ENCODE results near the gene HPD.
A peak's percentile ranks its signal among the peaks of the same experiment; 100 is the strongest.
"Not testable (repeated sequence)": the region's sequence is repeated elsewhere in the genome, so short reads cannot be mapped to it uniquely, and the experiment has no call there.

The HPD gene

GRCh38 chr12:121797937-121798786 lies 60.5 kb downstream of the HPD start:
- TF ChIP-seq GATA1 (IDR thresholded peaks at IDR 0.05; ENCODE audit: low read depth, low read length), result no peak
- peak; percentile 26 for TF ChIP-seq POLR2A (IDR thresholded peaks at IDR 0.05; ENCODE audit: low read length)
- peak; percentile 54 to 56 for DNase-seq

DNA sequence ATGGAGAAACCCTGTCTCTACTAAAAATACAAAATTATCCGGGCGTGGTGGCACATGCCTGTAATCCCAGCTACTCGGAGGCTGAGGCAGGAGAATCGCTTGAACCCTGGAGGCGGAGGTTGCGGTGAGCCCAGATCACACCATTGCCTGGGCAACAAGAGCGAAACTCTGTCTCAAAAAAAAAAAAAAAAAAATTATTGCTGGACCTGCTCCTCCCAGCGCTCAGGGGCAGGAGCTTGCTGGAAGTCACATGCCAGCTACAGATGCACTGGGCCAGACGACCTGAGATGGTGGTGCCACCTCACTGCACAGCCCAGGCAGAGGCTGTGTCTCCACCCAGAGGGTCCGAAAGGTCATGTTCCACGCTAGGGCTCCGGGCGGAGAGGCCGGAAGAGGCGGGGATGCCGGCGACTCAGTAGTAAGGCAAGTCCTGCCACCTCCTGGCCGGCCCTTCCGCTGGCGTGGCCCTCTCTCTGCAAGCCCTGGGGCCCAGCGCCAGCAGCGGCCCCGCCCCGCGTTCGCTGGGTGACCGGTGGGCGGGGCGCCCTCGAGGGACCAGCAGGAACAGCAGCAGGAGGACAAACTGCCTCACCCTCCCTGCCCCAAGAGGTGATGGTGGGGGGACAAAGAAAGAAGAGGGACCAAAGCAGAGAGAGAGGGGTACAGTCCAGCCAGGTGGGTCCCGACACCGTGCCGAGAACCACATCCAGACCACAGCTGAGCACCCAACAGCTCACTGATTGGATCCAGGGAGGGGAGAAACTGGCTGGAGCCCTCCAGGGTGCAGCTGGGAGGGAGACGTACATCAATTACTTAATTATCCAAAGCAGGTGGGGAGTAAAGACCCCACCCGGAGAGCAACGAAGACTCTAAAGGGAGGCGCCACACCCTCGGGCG lies 61.6 kb downstream of the HPD start:
- TF ChIP-seq POLR2A (IDR thresholded peaks at IDR 0.05; ENCODE audit: low read length), result no peak
- peak; percentile 80 to 82 for DNase-seq

GRCh38 chr12:121795034-121795968 lies 63.4 kb downstream of the HPD start:
- peak; percentile 87 to 94 for DNase-seq
- peak; percentile 37 for TF ChIP-seq POLR2A (IDR thresholded peaks at IDR 0.05; ENCODE audit: low read length)
- TF ChIP-seq GATA1 (IDR thresholded peaks at IDR 0.05; ENCODE audit: low read depth, low read length), result no peak

DNA sequence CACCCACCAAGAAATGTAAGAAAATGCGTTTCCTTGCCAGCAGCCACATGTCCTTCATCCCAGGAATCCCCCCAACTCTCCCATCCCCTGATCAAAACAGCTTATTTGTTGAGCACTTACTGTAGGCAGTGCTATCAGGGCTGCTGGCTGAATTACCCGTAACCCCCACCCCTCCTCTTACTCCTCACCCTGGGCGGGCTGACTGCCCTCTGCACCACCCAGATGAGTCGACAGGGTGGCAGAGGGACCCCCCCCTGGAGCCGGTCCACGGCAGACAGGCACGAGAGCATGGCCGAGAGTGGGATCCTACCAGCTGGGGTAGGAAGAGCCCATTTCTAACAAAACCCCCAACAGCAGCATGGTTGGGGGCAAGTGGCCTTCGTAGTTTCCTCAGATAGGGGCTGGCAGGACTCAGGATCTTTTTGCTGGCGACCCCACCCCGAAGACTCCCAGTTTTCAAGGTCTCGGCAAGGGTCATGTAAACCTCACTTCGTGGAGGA lies 64.1 kb downstream of the HPD start:
- TF ChIP-seq GATA1 (IDR thresholded peaks at IDR 0.05; ENCODE audit: low read depth, low read length) (no peak), POLR2A (IDR thresholded peaks at IDR 0.05; ENCODE audit: low read length) (peak; percentile 52)
- no peak for DNase-seq

DNA sequence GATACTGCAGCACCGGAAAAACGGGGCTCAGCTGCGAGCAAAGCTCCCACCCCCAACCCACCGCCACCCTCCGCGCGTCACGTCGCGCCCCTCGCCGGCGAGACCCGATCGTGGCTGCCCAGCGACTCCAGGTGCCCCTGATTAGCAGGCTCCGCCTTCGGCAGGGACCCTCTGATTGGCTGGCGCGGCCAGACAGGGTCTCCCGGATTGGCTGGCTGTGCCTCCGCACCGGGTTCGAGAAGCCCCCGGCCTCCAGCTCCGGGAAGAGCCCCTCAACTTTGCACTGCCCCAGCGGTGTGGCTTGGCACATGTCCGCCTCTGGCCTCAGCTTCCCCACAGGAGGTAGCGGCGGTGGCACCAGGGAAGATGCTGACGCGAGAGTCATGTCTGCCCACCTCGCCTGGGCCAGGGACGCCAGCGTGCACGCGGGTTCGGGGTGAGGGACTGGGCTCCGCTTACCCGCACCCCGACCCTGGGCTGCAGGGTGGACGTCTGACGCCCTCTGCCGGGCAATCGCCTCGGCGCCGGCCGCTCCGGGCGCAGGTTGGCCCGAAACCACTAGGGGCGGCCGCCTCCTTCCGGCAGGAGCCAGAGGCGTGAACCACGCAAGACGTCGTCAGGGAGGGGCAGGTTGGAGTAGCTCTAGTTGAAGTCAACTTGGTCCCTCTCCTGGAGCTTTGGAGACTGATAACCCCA lies 64.7 kb downstream of the HPD start:
- peak; percentile 96 to 98 for DNase-seq
- TF ChIP-seq POLR2A (IDR thresholded peaks at IDR 0.05; ENCODE audit: low read length) (no peak), GATA1 (IDR thresholded peaks at IDR 0.05; ENCODE audit: low read depth, low read length) (no peak)

DNA sequence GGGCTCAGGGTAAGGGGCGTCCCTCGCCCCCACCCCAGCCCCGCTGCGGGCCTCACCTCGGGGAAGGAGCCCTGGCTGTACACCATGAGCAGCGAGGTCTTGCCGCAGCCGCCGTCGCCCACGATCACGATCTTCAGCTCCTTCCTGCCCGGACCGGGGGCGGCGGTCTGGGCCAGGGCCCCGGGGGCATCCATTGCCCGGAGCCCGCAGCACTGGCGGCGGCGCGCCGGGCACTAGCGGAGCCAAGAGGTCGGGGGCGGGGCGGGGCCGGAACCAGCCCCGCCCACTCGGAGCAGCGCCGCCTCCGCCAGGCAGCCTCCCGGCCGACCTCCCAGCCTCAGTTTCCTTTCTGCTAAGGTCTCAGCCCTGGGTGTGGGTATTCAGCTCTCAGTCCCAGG lies 65.2 kb downstream of the HPD start, which contains the start of gene RHOF:
Gene RHOF (minus strand): TSS at position 249 of the 398 bp plus-strand sequence. CDS start 55 bp downstream, at position 194.
- TF ChIP-seq GATA1 (IDR thresholded peaks at IDR 0.05; ENCODE audit: low read depth, low read length) (no peak), POLR2A (IDR thresholded peaks at IDR 0.05; ENCODE audit: low read length) (no peak)
- DNase-seq, result peak; percentile 75 to 77

GRCh38 chr12:121792607-121793439 lies 65.8 kb downstream of the HPD start:
- peak; percentile 53 to 54 for DNase-seq
- TF ChIP-seq GATA1 (IDR thresholded peaks at IDR 0.05; ENCODE audit: low read depth, low read length) (no peak), POLR2A (IDR thresholded peaks at IDR 0.05; ENCODE audit: low read length) (no peak)

- TF ChIP-seq GATA1 (IDR thresholded peaks at IDR 0.05; ENCODE audit: low read depth, low read length), result no peak
- no peak for TF ChIP-seq POLR2A (IDR thresholded peaks at IDR 0.05; ENCODE audit: low read length)
- DNase-seq, result no peak
These were observed 66.7 kb downstream of the HPD start for GRCh38 chr12:121791671-121792551.

GRCh38 chr12:121790785-121791184 lies 67.9 kb downstream of the HPD start:
- DNase-seq, result not testable (repeated sequence)

DNA sequence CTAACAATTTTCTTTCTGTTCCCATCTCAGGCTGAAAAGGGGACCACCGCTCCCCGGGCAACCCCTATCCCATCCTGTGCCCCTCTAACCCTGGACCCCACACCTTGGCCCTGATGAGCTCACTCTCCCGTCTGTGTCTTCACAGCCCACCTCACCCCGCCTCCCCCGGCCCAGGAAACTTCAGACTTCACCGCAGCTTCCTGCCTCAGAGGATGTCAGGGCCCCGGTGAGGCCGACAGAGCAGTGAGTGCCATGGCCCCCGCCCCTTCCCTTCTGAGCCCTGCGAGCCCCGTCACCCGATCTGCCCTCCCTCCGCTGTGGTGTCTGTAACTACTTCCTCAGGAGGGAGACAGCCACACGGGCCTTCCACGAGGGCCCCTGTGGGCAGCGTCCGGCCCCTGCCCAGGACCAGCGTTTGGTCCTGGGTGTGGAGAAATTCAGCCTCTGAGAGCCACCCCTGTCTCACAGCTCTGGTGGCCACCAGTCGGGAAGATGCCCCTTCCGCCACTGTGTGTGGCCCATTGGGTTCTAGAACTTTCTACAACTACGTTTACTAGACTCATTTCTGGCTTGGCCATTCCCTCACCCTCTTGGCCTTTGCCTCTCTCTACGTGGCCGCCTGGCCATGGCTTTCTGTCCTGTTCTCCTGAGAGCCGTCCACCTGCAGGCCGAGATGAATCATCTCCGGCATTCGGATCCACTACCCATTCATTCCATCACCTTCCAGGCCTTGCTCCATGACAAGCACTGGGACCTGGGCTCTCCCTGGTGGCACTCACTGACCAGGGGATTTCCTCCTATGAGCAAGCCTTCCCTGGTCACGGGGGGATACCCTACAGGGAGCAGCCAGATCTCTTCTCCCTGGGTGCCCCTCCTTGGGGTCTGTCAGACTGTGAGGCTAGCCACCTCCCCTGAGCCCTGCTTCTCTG lies 68.6 kb downstream of the HPD start:
- peak in 1 of 2 experiments; percentile 36 for DNase-seq
- TF ChIP-seq GATA1 (IDR thresholded peaks at IDR 0.05; ENCODE audit: low read depth, low read length) (no peak), POLR2A (IDR thresholded peaks at IDR 0.05; ENCODE audit: low read length) (no peak)

All from erythroblast (primary cell).